ENCODE data around the gene VWF. TPM values are rescaled to one million over a fixed set of nuclear protein-coding genes. Genes with fewer than 3 reads are reported as not detected.
"Not testable (repeated sequence)": the region's sequence is repeated elsewhere in the genome, so short reads cannot be mapped to it uniquely, and the experiment has no call there.

Gene VWF
- total and polyA plus RNA-seq, 10 of the 15 experiments (the other 5 are each of a cell fraction or from before 2014, with no cell fraction given), result 0.08 to 0.23 TPM; not detected in 8

- BruUV-seq (replicated peaks); FAIRE-seq; H3K27me3 ChIP-seq (replicated peaks in 1 of 2; ENCODE audit: control insufficient read depth in 2 of 2, insufficient read depth in 2 of 2, low read length in 1 of 2); H3K27ac ChIP-seq (ENCODE audit: control insufficient read depth, insufficient read depth); H3K4me1 ChIP-seq (ENCODE audit: control insufficient read depth, insufficient read depth, low read length); CTCF ChIA-PET; H4K20me1 ChIP-seq (ENCODE audit: control insufficient read depth, insufficient read depth); H3K4me2 ChIP-seq (ENCODE audit: control insufficient read depth, insufficient read depth); POLR2A ChIA-PET; SMC1A ChIA-PET (ENCODE audit: uncharacterized antibody, unreplicated experiment); H3K4me3 ChIP-seq; ATAC-seq; RAD21 ChIA-PET (ENCODE audit: unreplicated experiment); H3K79me2 ChIP-seq (ENCODE audit: control insufficient read depth, insufficient read depth, low read length); H3K9ac ChIP-seq (ENCODE audit: control insufficient read depth, insufficient read depth, low read length); intact Hi-C loops (cut with micrococcal nuclease; ENCODE audit: unreplicated experiment); in situ Hi-C loops (cut with MboI); H2AFZ ChIP-seq (ENCODE audit: control insufficient read depth, low read depth, low read length); H3K9me3 ChIP-seq (replicated peaks; ENCODE audit: control insufficient read depth, insufficient read depth, low read length); H3K36me3 ChIP-seq (ENCODE audit: control insufficient read depth in 2 of 2, insufficient read depth in 2 of 2, low read length in 1 of 2); DNase-seq (ENCODE audit: low read depth, low spot score): not testable (repeated sequence)
- WGBS (ENCODE audit: insufficient coverage, insufficient replicate concordance, low lambda C conversion rate, missing lambda C conversion rate), result 5% methylated on average over 2 of the region's 2 CpGs
Measured at GRCh38 chr12:6024066-6024465, 100.4 kb downstream of the VWF start.

- TF ChIP-seq NR2F1 (conservative IDR thresholded peaks at IDR 0.05), result no peak
- TF ChIP-seq YY1 (IDR thresholded peaks at IDR 0.05; ENCODE audit: low read depth, low read length), result no peak
- TF ChIP-seq BHLHE40 (IDR thresholded peaks at IDR 0.05; ENCODE audit: borderline replicate concordance in 1 of 2, low read depth in 2 of 2, low read length in 1 of 2), result no peak
- no peak for TF ChIP-seq LARP7 (IDR thresholded peaks at IDR 0.05)
- no peak for TF ChIP-seq NBN (IDR thresholded peaks at IDR 0.05)
- no peak for TF ChIP-seq RCOR1 (conservative IDR thresholded peaks at IDR 0.05; ENCODE audit: low read depth, low read length)
- no peak for TF ChIP-seq ZBTB4 (CRISPR knock-in tag; IDR thresholded peaks at IDR 0.05)
- no peak for TF ChIP-seq SP1 (IDR thresholded peaks at IDR 0.05; ENCODE audit: low read depth, low read length)
- BruUV-seq (replicated peaks), result no TSS peak
- no peak overlapping the region for H3K9ac ChIP-seq (ENCODE audit: control insufficient read depth, insufficient read depth, low read length)
- no peaks in the 10 kb centered on the region for H3K4me1 ChIP-seq (ENCODE audit: control insufficient read depth, insufficient read depth, low read length)
- no peaks in the 10 kb centered on the region for H4K20me1 ChIP-seq (ENCODE audit: control insufficient read depth, insufficient read depth)
- WGBS (ENCODE audit: insufficient coverage, insufficient replicate concordance, low lambda C conversion rate, missing lambda C conversion rate), result 1% methylated on average over 5 of the region's 5 CpGs
- in situ Hi-C loops (cut with MboI) (no loop called here), intact Hi-C loops (cut with micrococcal nuclease; ENCODE audit: unreplicated experiment) (no loop called here)
- SMC1A ChIA-PET (ENCODE audit: uncharacterized antibody, unreplicated experiment), result no interaction called here
- CTCF ChIA-PET, result no interaction called here
- FAIRE-seq, result no peak
- no peaks in the 10 kb centered on the region for H3K36me3 ChIP-seq (ENCODE audit: control insufficient read depth in 2 of 2, insufficient read depth in 2 of 2, low read length in 1 of 2)
- no peaks in the 10 kb centered on the region; a peak in 1 of 4 replicates for H3K27me3 ChIP-seq (replicated peaks in 1 of 2; ENCODE audit: control insufficient read depth in 2 of 2, insufficient read depth in 2 of 2, low read length in 1 of 2)
- no peaks in the 10 kb centered on the region for H3K79me2 ChIP-seq (ENCODE audit: control insufficient read depth, insufficient read depth, low read length)
- H2AFZ ChIP-seq (ENCODE audit: control insufficient read depth, low read depth, low read length), result no peak overlapping the region
- no peak for DNase-seq (ENCODE audit: low read depth, low spot score)
- no peaks in the 10 kb centered on the region for H3K9me3 ChIP-seq (replicated peaks; ENCODE audit: control insufficient read depth, insufficient read depth, low read length)
- H3K27ac ChIP-seq (ENCODE audit: control insufficient read depth, insufficient read depth), result no peak overlapping the region
- no peak for ATAC-seq
- RAD21 ChIA-PET (ENCODE audit: unreplicated experiment), result no interaction called here
- H3K4me2 ChIP-seq (ENCODE audit: control insufficient read depth, insufficient read depth), result no peak overlapping the region
- POLR2A ChIA-PET, result no interaction called here
- no peak overlapping the region for H3K4me3 ChIP-seq
Measured at GRCh38 chr12:6020930-6021329, 103.5 kb downstream of the VWF start.

GRCh38 chr12:6020511-6020910, 104.0 kb downstream of the VWF start:
- H2AFZ ChIP-seq (ENCODE audit: control insufficient read depth, low read depth, low read length); ATAC-seq; H3K4me1 ChIP-seq (ENCODE audit: control insufficient read depth, insufficient read depth, low read length); DNase-seq (ENCODE audit: low read depth, low spot score); H3K9ac ChIP-seq (ENCODE audit: control insufficient read depth, insufficient read depth, low read length); H3K36me3 ChIP-seq (ENCODE audit: control insufficient read depth in 2 of 2, insufficient read depth in 2 of 2, low read length in 1 of 2); BruUV-seq (replicated peaks); H4K20me1 ChIP-seq (ENCODE audit: control insufficient read depth, insufficient read depth); H3K9me3 ChIP-seq (replicated peaks; ENCODE audit: control insufficient read depth, insufficient read depth, low read length); H3K4me3 ChIP-seq; intact Hi-C loops (cut with micrococcal nuclease; ENCODE audit: unreplicated experiment); H3K79me2 ChIP-seq (ENCODE audit: control insufficient read depth, insufficient read depth, low read length); POLR2A ChIA-PET; H3K27me3 ChIP-seq (replicated peaks in 1 of 2; ENCODE audit: control insufficient read depth in 2 of 2, insufficient read depth in 2 of 2, low read length in 1 of 2); H3K27ac ChIP-seq (ENCODE audit: control insufficient read depth, insufficient read depth); in situ Hi-C loops (cut with MboI); FAIRE-seq; H3K4me2 ChIP-seq (ENCODE audit: control insufficient read depth, insufficient read depth); SMC1A ChIA-PET (ENCODE audit: uncharacterized antibody, unreplicated experiment); CTCF ChIA-PET; RAD21 ChIA-PET (ENCODE audit: unreplicated experiment): not testable (repeated sequence)
- WGBS (ENCODE audit: insufficient coverage, insufficient replicate concordance, low lambda C conversion rate, missing lambda C conversion rate), result 23% methylated on average over 10 of the region's 10 CpGs
